HL-60 (cell line): ENCODE measurements around the gene NUP98.

ENCODE experiments used
- DNase-seq, 2 experiments: peaks; one replicate each; pipeline ENCODE4 v3.0.0-alpha.2; 2010 to 2020; ENCODE audit warnings: low read depth in 1 of 2, low spot score in 1 of 2
- H3K27ac ChIP-seq: fragments of 250-450 bp; sonication (Bioruptor Pico); replicated peaks from 2 replicates; pipeline ENCODE4 v1.5.1; 2020; ENCODE audit warnings: mild to moderate bottlenecking, moderate library complexity
- H3K27me3 ChIP-seq: fragments of 250-450 bp; sonication (Bioruptor Pico); 2 replicates; pipeline ENCODE4 v1.5.1; 2021; ENCODE audit warnings: mild to moderate bottlenecking, moderate library complexity; ENCODE audit not compliant: insufficient read depth, poor library complexity, severe bottlenecking
- H3K4me3 ChIP-seq: replicated peaks from 2 replicates; pipeline ENCODE4 v1.5.1; 2011; ENCODE audit warnings: mild to moderate bottlenecking, control low read depth, low read length; ENCODE audit not compliant: insufficient read depth
- CTCF ChIP-seq: IDR thresholded peaks from one replicate; pipeline ENCODE4 v1.5.1; 2011; ENCODE audit warnings: low read length, control low read depth, inconsistent platforms; ENCODE audit not compliant: insufficient read depth
- GABPA ChIP-seq: IDR thresholded peaks from 2 replicates; pipeline ENCODE4 v1.6.1; 2012; ENCODE audit warnings: low read depth
- POLR2AphosphoS5 ChIP-seq: IDR thresholded peaks from 2 replicates; pipeline ENCODE4 v1.6.1; 2012; ENCODE audit warnings: low read depth
- REST ChIP-seq: IDR thresholded peaks from 2 replicates; pipeline ENCODE4 v1.6.1; 2012; ENCODE audit warnings: low read depth; ENCODE audit not compliant: insufficient replicate concordance
- SPI1 ChIP-seq: IDR thresholded peaks from 2 replicates; pipeline ENCODE4 v1.6.1; 2012; ENCODE audit warnings: low read depth, mild to moderate bottlenecking, borderline replicate concordance

The NUP98 gene

GRCh38 chr11:3722100-3722499 lies 75.3 kb downstream of the NUP98 start:
- H3K4me3 ChIP-seq: no peak overlapping the region
- no peak for DNase-seq
- TF ChIP-seq GABPA: no peak
- H3K27me3 ChIP-seq: no peaks in the 10 kb centered on the region
- H3K27ac ChIP-seq: peak overlapping the region; percentile 51; the same call in 1 of the 2 replicates

- no peak for TF ChIP-seq SPI1
- TF ChIP-seq REST: no peak
- no peak for TF ChIP-seq POLR2AphosphoS5
- TF ChIP-seq CTCF: no peak
- TF ChIP-seq GABPA: no peak
- H3K27ac ChIP-seq: no peak overlapping the region
- H3K4me3 ChIP-seq: no peak overlapping the region
- no peak for DNase-seq
- H3K27me3 ChIP-seq: no peaks in the 10 kb centered on the region
These were observed 76.4 kb downstream of the NUP98 start for GRCh38 chr11:3720997-3721396.

GRCh38 chr11:3712274-3712673 lies 85.1 kb downstream of the NUP98 start:
- H3K27ac ChIP-seq: no peak overlapping the region
- no peaks in the 10 kb centered on the region for H3K27me3 ChIP-seq
- no peak for DNase-seq
- TF ChIP-seq SPI1: no peak
- no peak for TF ChIP-seq CTCF
- no peak for TF ChIP-seq POLR2AphosphoS5
- H3K4me3 ChIP-seq: no peak overlapping the region

GRCh38 chr11:3710485-3711259 lies 86.7 kb downstream of the NUP98 start:
- TF ChIP-seq GABPA: no peak
- no peak for TF ChIP-seq REST
- no peak for TF ChIP-seq SPI1
- no peak for TF ChIP-seq CTCF
- no peak for TF ChIP-seq POLR2AphosphoS5
- Histone ChIP-seq H3K27ac (no peak overlapping the region; the same call in 1 of the 2 replicates), H3K27me3 (no peaks in the 10 kb centered on the region), H3K4me3 (no peak overlapping the region)
- no peak for DNase-seq
